ENCODE measurements around the gene OLFM2.

DNA sequence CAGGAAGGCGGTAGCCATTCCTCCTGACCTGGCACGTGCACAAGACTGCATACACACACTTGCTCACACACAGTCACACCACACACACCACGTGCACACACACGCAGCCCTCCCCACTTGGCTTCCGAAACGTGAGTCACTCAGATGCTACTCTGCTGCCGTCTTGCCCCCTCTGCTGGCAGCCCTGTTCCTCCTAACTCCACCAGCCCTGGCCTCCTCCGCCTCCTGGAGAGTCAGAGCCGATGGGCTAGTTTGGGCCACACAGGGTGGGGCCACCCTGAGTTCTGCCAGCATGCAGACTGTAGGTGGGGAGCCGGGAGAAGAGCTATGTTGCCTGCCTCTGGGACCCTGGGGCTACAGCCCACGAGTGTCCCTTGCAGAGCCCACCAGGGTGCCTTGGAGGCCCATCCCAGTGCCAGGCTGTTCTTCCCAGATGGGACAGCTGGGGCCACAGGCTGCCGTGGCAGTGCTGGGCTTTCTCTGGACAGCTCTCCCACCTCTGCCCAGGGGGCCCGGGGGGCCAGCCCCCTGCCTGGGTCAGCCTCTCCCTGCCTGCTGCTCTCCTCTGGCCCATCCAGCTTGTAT is 89.1 kb downstream of the OLFM2 start:
- TF ChIP-seq POLR2A (IDR thresholded peaks at IDR 0.05) (no peak), CTCF (IDR thresholded peaks at IDR 0.05) (peak; percentile 55 to 65 (median 55))
